ENCODE results near the gene CRTC1. TPM values are rescaled to one million over a fixed set of nuclear protein-coding genes. Genes with fewer than 3 reads are reported as not detected.

The CRTC1 gene
- total RNA-seq, 4 donors from 2014 or later: 2.4 to 17.5 (median 6.7) TPM

DNA sequence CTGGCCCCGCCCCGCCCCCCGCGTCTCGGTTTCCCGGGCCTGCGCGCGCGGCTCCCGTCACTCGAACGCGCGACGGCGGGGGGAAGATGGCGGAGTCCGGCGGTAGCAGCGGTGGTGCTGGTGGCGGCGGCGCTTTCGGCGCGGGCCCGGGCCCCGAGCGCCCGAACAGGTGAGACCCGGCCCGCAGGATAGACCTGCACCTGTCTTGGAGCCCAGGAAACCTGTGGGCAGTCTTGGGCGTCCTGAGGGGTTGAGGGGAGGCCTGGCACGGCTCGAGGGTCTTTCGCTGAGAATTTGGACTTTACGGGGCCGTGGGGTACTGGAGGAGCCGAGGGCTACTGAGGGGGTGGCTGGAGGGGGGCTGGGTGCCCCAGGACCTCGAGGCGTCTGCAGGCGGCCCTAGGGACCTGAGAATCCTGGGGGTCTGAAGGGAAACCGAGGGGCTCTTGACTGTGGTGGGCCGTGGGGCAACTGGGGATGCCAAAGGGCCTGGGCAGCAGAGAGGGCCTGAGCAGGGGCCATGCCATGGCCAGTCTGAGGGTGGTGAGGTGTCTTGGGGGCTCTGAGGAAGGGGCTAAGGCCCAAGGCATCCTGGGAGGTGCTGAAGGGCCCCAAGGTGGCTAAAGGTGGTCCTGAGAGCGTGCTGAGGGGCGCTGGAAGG, 46.4 kb upstream of the CRTC1 start, which contains the start of gene KLHL26:
KLHL26 (plus strand) TSS at position 60 of the 661 bp plus-strand sequence; CDS start at position 87, 27 bp downstream.
- no peak for DNase-seq
- H3K4me1 ChIP-seq: no peaks in the 10 kb centered on the region
- peak within 1 kb of the TSS; percentile 56 to 61 for H3K4me3 ChIP-seq
- TF ChIP-seq, protein P1, sequence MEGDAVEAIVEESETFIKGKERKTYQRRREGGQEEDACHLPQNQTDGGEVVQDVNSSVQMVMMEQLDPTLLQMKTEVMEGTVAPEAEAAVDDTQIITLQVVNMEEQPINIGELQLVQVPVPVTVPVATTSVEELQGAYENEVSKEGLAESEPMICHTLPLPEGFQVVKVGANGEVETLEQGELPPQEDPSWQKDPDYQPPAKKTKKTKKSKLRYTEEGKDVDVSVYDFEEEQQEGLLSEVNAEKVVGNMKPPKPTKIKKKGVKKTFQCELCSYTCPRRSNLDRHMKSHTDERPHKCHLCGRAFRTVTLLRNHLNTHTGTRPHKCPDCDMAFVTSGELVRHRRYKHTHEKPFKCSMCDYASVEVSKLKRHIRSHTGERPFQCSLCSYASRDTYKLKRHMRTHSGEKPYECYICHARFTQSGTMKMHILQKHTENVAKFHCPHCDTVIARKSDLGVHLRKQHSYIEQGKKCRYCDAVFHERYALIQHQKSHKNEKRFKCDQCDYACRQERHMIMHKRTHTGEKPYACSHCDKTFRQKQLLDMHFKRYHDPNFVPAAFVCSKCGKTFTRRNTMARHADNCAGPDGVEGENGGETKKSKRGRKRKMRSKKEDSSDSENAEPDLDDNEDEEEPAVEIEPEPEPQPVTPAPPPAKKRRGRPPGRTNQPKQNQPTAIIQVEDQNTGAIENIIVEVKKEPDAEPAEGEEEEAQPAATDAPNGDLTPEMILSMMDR (IDR thresholded peaks at IDR 0.05): no peak
- peak; percentile 16 to 59 for TF ChIP-seq POLR2A (IDR thresholded peaks at IDR 0.05)
- H3K27ac ChIP-seq: peak within 1 kb of the TSS; percentile 82 to 90
- intact Hi-C loops (cut with DNase I; ENCODE audit: low total_unique reads): no loop called here
- H3K9me3 ChIP-seq: no peaks in the 10 kb centered on the region
- no peaks in the 10 kb centered on the region for H3K36me3 ChIP-seq
- no peaks in the 10 kb centered on the region for H3K27me3 ChIP-seq

DNA sequence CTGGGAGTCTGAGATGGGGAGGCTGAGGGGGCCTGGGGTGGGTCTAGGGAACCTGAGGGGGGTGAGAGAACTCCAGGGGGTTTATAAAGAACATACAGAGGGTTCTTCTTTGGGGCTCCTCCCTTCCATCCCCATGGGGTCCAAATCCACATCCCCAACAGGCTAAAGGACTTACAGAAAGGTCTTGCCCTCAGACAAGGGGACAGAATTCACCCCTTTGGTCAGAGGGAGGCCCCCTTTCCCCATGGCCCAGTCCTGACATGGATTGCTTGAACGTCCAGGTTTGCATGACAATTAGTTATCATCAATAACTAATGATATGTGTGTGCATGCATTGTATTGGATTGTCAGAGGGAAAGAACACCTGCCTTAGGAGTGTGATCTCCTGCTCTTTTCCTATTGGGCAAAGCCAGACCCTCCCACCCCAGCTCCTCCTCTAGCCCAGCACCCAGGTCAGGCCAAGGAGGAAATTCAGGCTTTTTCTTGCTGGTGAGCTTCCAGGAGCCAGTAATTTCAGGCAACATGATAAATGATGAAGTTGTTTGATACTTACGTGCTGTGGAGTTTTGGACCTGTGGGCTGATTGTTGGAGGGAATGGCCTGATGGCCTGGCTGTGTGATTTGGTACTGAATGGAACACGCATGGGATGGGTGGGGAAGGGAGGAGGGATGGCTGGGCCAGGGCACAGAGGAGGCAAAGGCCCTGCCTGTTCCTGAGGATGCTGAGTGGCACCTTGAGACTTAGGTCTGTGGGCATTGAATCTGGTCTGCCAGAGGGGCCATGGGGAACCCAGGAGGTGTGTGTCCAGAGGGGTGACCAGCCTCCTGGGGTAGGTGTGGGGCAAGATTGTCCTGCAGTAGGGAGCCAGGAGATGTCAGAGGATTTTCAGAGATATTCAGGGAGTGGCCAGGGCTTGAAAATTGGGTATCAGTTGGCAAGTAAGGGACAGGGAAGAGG, 45.5 kb upstream of the CRTC1 start:
- TF ChIP-seq, protein P1 (IDR thresholded peaks at IDR 0.05): no peak
- H3K27me3 ChIP-seq: no peaks in the 10 kb centered on the region
- H3K4me3 ChIP-seq: peak overlapping the region; percentile 56 to 61
- DNase-seq: no peak
- intact Hi-C loops (cut with DNase I; ENCODE audit: low total_unique reads): no loop called here
- no peaks in the 10 kb centered on the region for H3K9me3 ChIP-seq
- H3K4me1 ChIP-seq: no peaks in the 10 kb centered on the region
- peak overlapping the region; percentile 82 to 90 for H3K27ac ChIP-seq
- no peaks in the 10 kb centered on the region for H3K36me3 ChIP-seq

DNA sequence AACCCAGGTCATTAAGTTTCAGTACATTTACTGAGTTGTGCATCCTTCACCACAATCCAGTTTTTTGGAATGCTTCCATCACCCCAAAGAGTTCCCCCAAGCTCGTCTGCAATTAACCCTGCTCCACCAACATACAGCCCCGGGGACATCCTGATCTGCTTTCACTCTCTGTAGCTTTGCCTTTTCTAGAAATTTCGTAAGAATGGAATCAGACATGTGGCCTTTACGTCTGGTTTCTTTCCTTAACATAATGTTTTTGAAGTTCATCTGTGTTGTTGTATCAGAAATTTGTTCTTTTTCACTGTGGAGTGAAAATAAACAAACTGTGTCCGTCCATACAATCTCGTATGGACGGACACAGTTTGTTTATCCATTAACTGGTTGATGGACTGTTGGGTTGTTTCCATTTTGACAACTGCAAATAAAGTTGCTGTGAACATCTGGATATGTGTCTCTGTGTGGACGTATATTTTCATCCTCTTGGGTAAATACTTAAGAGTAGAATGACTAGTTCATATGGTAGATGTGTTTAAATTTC, 43.7 kb upstream of the CRTC1 start:
- DNase-seq: no peak
- H3K4me1 ChIP-seq: no peaks in the 10 kb centered on the region
- no peak overlapping the region for H3K4me3 ChIP-seq
- no peaks in the 10 kb centered on the region for H3K9me3 ChIP-seq
- TF ChIP-seq, protein P1 (IDR thresholded peaks at IDR 0.05): no peak
- no peak for TF ChIP-seq POLR2A (IDR thresholded peaks at IDR 0.05)
- no peaks in the 10 kb centered on the region for H3K27me3 ChIP-seq
- intact Hi-C loops (cut with DNase I; ENCODE audit: low total_unique reads): no loop called here
- H3K27ac ChIP-seq: no peak overlapping the region
- no peaks in the 10 kb centered on the region for H3K36me3 ChIP-seq

DNA sequence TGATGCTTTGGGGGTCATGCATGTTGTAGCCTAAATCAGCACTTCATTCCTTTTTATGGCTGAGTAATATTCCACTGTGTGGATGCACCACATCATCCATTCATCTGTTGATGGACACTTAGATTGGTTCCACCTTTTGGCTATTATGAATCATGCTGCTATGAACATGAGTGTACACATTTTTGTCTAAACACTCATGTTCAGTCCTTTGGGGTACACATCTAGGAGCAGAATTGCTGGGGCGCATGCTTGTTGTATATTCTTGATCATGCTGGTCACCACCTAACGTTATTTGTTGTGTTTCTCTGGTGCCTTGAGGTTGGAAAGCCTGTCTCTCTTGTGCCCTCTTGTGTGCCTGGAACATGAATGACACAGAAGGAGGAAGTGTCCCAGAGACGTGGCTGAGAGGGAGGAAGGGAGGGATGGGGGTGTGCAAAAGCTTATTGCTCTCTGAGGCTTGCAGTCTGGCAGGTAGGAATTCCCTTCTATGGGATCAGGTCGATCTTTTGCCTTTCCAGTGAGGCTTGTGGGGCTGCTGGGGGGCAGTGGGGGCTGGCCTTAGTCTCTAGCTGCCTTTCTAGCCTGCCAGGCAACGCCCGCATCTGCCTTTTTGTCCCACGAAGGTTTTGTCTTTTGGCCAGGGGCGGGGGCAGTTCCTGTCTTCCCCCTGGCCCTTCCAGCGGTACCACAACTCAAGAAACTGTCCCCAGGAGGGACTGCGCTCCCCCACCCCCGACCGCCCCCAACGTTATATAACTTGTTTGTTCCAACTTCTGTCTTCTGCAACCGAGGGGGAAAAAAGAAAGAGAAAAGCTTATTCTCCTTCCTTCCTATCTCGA, 39.1 kb upstream of the CRTC1 start:
- TF ChIP-seq POLR2A (IDR thresholded peaks at IDR 0.05): no peak
- TF ChIP-seq, protein P1 (IDR thresholded peaks at IDR 0.05): no peak
- intact Hi-C loops (cut with DNase I; ENCODE audit: low total_unique reads): no loop called here
- Histone ChIP-seq H3K27ac (peak overlapping the region in 1 of 2 donors; percentile 35), H3K36me3 (no peaks in the 10 kb centered on the region), H3K4me1 (peaks cover 0 to 6% of the 10 kb centered on the region in 2 donors), H3K27me3 (no peaks in the 10 kb centered on the region), H3K9me3 (no peaks in the 10 kb centered on the region), H3K4me3 (no peak overlapping the region)
- no peak for DNase-seq

All from uterus (tissue), 4 donors.